K562 (cell line): ENCODE results near the gene FAM193A. TPM values are rescaled to one million over a fixed set of nuclear protein-coding genes. Genes with fewer than 3 reads are reported as not detected.

Experiments used
- ATAC-seq: fragments of 200-7000 bp; cut with Tn5 transposase; 3 replicates; pipeline ENCODE4 v1.9.1; 2020; ENCODE audit warnings: moderate library complexity
- BruUV-seq: library from RNA; stranded (reverse); fragments of 400-500 nt; replicated peaks from 2 replicates; lab custom pipeline; 2021; lab: Mats Ljungman, UMichigan
- CTCF ChIA-PET: fragments of 300-600 bp; formaldehyde crosslinking; extraction: SDS; loops from one replicate; lab custom pipeline; 2021; ENCODE audit warnings: low intra/inter-chr PET ratio; lab: Yijun Ruan, JAX
- POLR2A ChIA-PET: fragments of 300-600, 350-650 bp; sonication (Branson Sonifier 250); formaldehyde crosslinking; extraction: SDS; loops from one replicate; lab custom pipeline; 2021; ENCODE audit warnings: antibody characterized with exemption, inconsistent platforms; lab: Yijun Ruan, JAX
- DNase-seq, 4 experiments: peaks; one replicate each; pipeline versions ENCODE4 v3.0.0 to v3.0.0-alpha.2; 2011 to 2018; ENCODE audit warnings: low spot score in 3 of 4, mixed read lengths in 3 of 4; ENCODE audit errors: extremely low read depth in 1 of 4
- FAIRE-seq: peaks from 2 replicates; lab custom pipeline; 2011; peaks lifted over from hg19 to GRCh38; lab: Jason Lieb, UNC
- H2AFZ ChIP-seq: 2 replicates; pipeline ENCODE4 v1.6.0; 2011; ENCODE audit warnings: low read depth, low read length, control low read depth, inconsistent platforms
- H3K27ac ChIP-seq: fragments of 200-600 bp; 3 replicates; pipeline ENCODE4 v1.8.0; 2011; ENCODE audit warnings: low read depth, mild to moderate bottlenecking, control low read depth, inconsistent platforms, low read length, moderate library complexity, mixed read lengths; ENCODE audit errors: extremely low read depth
- H3K27me3 ChIP-seq, 2 experiments: fragments of 300-600 bp in 1 of 2; 2 replicates in 1 of 2; 3 replicates in 1 of 2; pipeline versions ENCODE4 v1.6.0 to v1.8.0; 2011; ENCODE audit warnings: inconsistent platforms in 2 of 2, low read length in 2 of 2, mild to moderate bottlenecking in 1 of 2, mixed read lengths in 1 of 2, moderate library complexity in 1 of 2; ENCODE audit not compliant: control insufficient read depth in 2 of 2, insufficient read depth in 2 of 2
- H3K36me3 ChIP-seq: fragments of 300-600 bp; 3 replicates; pipeline ENCODE4 v1.8.0; 2011; ENCODE audit warnings: mild to moderate bottlenecking, low read length, inconsistent platforms; ENCODE audit not compliant: control insufficient read depth, insufficient read depth
- H3K4me1 ChIP-seq, 2 experiments: fragments of 200-600 bp in 1 of 2; replicated peaks in 1 of 2; 2 replicates in 1 of 2; 3 replicates in 1 of 2; pipeline versions ENCODE4 v1.5.1 to v1.8.0; 2011; ENCODE audit warnings: inconsistent platforms in 2 of 2, low read length in 2 of 2, mild to moderate bottlenecking in 1 of 2, mixed read lengths in 1 of 2, moderate library complexity in 1 of 2; ENCODE audit not compliant: control insufficient read depth in 2 of 2, insufficient read depth in 2 of 2
- H3K4me2 ChIP-seq: 2 replicates; pipeline ENCODE4 v1.6.1; 2011; ENCODE audit warnings: low read length, control low read depth, inconsistent platforms, mixed read lengths; ENCODE audit not compliant: insufficient read depth
- H3K4me3 ChIP-seq: fragments of 200-600 bp; sonication (generic), shearing (Covaris generic); 2 replicates; pipeline ENCODE4 v1.5.1; 2016; ENCODE audit warnings: control low read depth, inconsistent platforms
- H3K79me2 ChIP-seq: fragments of 200-600 bp; 3 replicates; pipeline ENCODE4 v1.8.0; 2011; ENCODE audit warnings: low read length, inconsistent platforms; ENCODE audit not compliant: control insufficient read depth, insufficient read depth
- H3K9ac ChIP-seq, 2 experiments: 2 replicates each; pipeline versions ENCODE4 v1.6.0 to v1.6.1; 2011; ENCODE audit warnings: low read depth in 2 of 2, low read length in 2 of 2, control low read depth in 1 of 2, inconsistent platforms in 1 of 2, mild to moderate bottlenecking in 1 of 2, mixed read lengths in 1 of 2; ENCODE audit not compliant: insufficient read depth in 1 of 2
- H3K9me1 ChIP-seq: one replicate; pipeline ENCODE4 v1.6.0; 2011; ENCODE audit warnings: inconsistent platforms, mild to moderate bottlenecking, low read length, moderate library complexity; ENCODE audit not compliant: control insufficient read depth, insufficient read depth
- H3K9me3 ChIP-seq: replicated peaks from 2 replicates; pipeline ENCODE4 v1.5.1; 2011; ENCODE audit warnings: low read depth, low read length, inconsistent platforms; ENCODE audit not compliant: control insufficient read depth, insufficient read depth
- H4K20me1 ChIP-seq: replicated peaks from 2 replicates; pipeline ENCODE4 v1.6.1; 2011; ENCODE audit warnings: low read length, inconsistent platforms, mixed read lengths; ENCODE audit not compliant: control insufficient read depth, insufficient read depth
- CTBP1 ChIP-seq: fragments of 450-650 bp; IDR thresholded peaks from 2 replicates; pipeline ENCODE4 v1.6.1; 2016; ENCODE audit warnings: borderline replicate concordance
- E2F3 ChIP-seq: fragments of 250-450 bp; sonication (Bioruptor Pico); IDR thresholded peaks from 2 replicates; pipeline ENCODE4 v1.4.0; 2020; ENCODE audit warnings: mild to moderate bottlenecking
- HDAC6 ChIP-seq: IDR thresholded peaks from 2 replicates; pipeline ENCODE4 v1.6.1; 2012; ENCODE audit warnings: low read depth, mild to moderate bottlenecking, control low read depth, inconsistent platforms, low read length, moderate library complexity
- HDAC8 ChIP-seq: fragments of 450-650 bp; IDR thresholded peaks from 2 replicates; pipeline ENCODE4 v1.6.1; 2016; ENCODE audit warnings: mild to moderate bottlenecking, missing genetic modification characterization, moderate library complexity, missing compliant biosample characterization
- HMG20A ChIP-seq: fragments of 450-650 bp; formaldehyde crosslinking; conservative IDR thresholded peaks from 2 replicates; pipeline ENCODE4 v1.4.0; 2020; ENCODE audit warnings: mild to moderate bottlenecking, mixed read lengths
- JUNB ChIP-seq: fragments of 450-650 bp; formaldehyde crosslinking; conservative IDR thresholded peaks from 2 replicates; pipeline ENCODE4 v1.4.0; 2020; ENCODE audit warnings: mild to moderate bottlenecking
- KDM1A ChIP-seq, 2 experiments: fragments of 450-650 bp; IDR thresholded peaks; 2 replicates each; pipeline ENCODE4 v1.6.1; 2016; ENCODE audit warnings: mild to moderate bottlenecking in 2 of 2
- MIER1 ChIP-seq: fragments of 450-650 bp; IDR thresholded peaks from 2 replicates; pipeline ENCODE4 v1.6.1; 2016; ENCODE audit warnings: antibody characterized with exemption, mild to moderate bottlenecking, low read depth
- NFXL1 ChIP-seq: fragments of 450-650 bp; formaldehyde crosslinking; IDR thresholded peaks from 2 replicates; pipeline ENCODE4 v1.4.0; 2021; ENCODE audit warnings: mild to moderate bottlenecking
- PHF20 ChIP-seq: fragments of 450-650 bp; IDR thresholded peaks from 2 replicates; pipeline ENCODE4 v1.6.1; 2018; ENCODE audit not compliant: partially characterized antibody
- RB1 ChIP-seq: fragments of 450-650 bp; IDR thresholded peaks from 2 replicates; pipeline ENCODE4 v1.6.1; 2017; ENCODE audit warnings: low read depth, mild to moderate bottlenecking
- RBM34 ChIP-seq: fragments of 200-400 bp; formaldehyde crosslinking; IDR thresholded peaks from 2 replicates; pipeline ENCODE4 v1.6.1; 2018; ENCODE audit warnings: low read length, borderline replicate concordance; ENCODE audit not compliant: insufficient read depth
- TAF9B ChIP-seq: fragments of 450-650 bp; IDR thresholded peaks from 2 replicates; pipeline ENCODE4 v1.6.1; 2018; ENCODE audit warnings: mild to moderate bottlenecking; ENCODE audit not compliant: partially characterized antibody
- ZNF785 ChIP-seq: fragments of 250-450 bp; sonication (Bioruptor Pico); IDR thresholded peaks from 2 replicates; pipeline ENCODE4 v1.4.0; 2020; ENCODE audit warnings: mild to moderate bottlenecking
- WGBS: fragments of 100-300 bp; shearing (Covaris generic); methylation state at CpG from one replicate; pipeline ENCODE4 v1.1.6; 2016; ENCODE audit warnings: low coverage, mixed read lengths; ENCODE audit not compliant: insufficient coverage; ENCODE audit errors: missing lambda C conversion rate; 5-methylcytosine and 5-hydroxymethylcytosine counted together
- in situ Hi-C: fragments of 300-500 bp; cut with MboI; formaldehyde crosslinking; loops from 4 replicates; pipeline ENCODE4 v1.15.0; 2018; ENCODE audit warnings: inconsistent platforms, mixed read lengths
- intact Hi-C: fragments of 100-400 bp; cut with micrococcal nuclease; formaldehyde crosslinking; loops from 2 replicates; pipeline ENCODE4 v1.14.2; 2022
- polyA plus RNA-seq, 8 experiments: library from polyadenylated mRNA; depleted of rRNA in 4 of 8; stranded (reverse) in 5 of 8; unstranded in 3 of 8; fragments of >200 nt; fragmentation: Nextera tagmentation in 2 of 8; fragmentation: Illumina TruSeq in 1 of 8; extraction: Ambion mirVana in 2 of 8; extraction: Trizol in 1 of 8; gene quantifications; 2 replicates each; pipeline versions ENCODE4 v1.2.1 to v1.2.3, GENCODE V29; 2011 to 2014; ENCODE audit warnings: inconsistent platforms in 1 of 8, missing spikeins in 1 of 8
- total RNA-seq, 7 experiments: library from RNA; depleted of rRNA in 6 of 7; stranded (reverse); fragments of >200 nt in 6 of 7; fragmentation: Illumina TruSeq in 2 of 7; extraction: Trizol in 2 of 7; gene quantifications; 2 replicates each; pipeline versions ENCODE4 v1.2.1 to v1.2.3, GENCODE V29; 2011 to 2021; ENCODE audit warnings: low replicate concordance in 1 of 7
- TF ChIP-seq, protein P1 (sequence below): fragments of 450-650 bp; formaldehyde crosslinking; IDR thresholded peaks from 2 replicates; pipeline ENCODE4 v1.4.0; 2020; ENCODE audit warnings: mild to moderate bottlenecking, moderate library complexity
- TF ChIP-seq, protein P2 (sequence below): fragments of 450-650 bp; IDR thresholded peaks from 2 replicates; pipeline ENCODE4 v1.6.1; 2017; ENCODE audit warnings: antibody characterized with exemption
- TF ChIP-seq, protein P3 (sequence below), 3 experiments: fragments of 200-800 bp in 1 of 3; fragments of 250-450 bp in 1 of 3; fragments of 450-650 bp in 1 of 3; sonication (Bioruptor Pico) in 1 of 3; sonication (Bioruptor generic) in 1 of 3; formaldehyde crosslinking in 1 of 3; IDR thresholded peaks; 2 replicates each; pipeline versions ENCODE4 v1.6.1 to v1.8.0; 2016 to 2022; ENCODE audit warnings: mild to moderate bottlenecking in 2 of 3, missing genetic modification characterization in 2 of 3, missing compliant biosample characterization in 1 of 3, moderate library complexity in 1 of 3

FAM193A gene
- total and polyA plus RNA-seq, 9 of the 15 experiments (the other 6 are each of a cell fraction or from before 2014, with no cell fraction given) = 0.46 to 24.6 (median 9.6) TPM

DNA sequence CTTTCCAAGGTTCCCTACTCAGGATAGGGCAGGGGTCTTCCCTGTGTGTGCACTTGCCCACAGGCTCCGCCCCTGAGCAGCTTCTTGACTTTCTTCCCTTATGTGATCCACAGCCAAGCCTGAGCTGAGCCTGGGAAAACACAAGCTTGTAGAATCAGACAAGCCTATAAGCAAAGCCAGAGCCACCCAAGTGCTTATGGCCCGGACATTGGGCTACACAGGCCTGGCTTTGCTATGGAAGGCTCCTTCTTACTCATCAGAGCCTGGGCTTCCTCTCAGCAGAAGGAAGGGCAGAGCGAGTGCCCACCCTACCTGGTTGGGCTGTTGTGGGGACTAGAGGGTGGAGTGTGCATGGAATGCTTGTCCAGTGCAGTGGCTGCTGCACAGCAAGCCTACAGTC is 221.0 kb downstream of the FAM193A start:
- FAIRE-seq = no peak
- POLR2A ChIA-PET = no interaction called here
- no peak for TF ChIP-seq HDAC6
- no peak for TF ChIP-seq PHF20
- no peak for TF ChIP-seq HDAC8 (tag)
- TF ChIP-seq HMG20A = no peak
- TF ChIP-seq NFXL1 (CRISPR knock-in tag) = no peak
- no peak for TF ChIP-seq RBM34
- no peak for TF ChIP-seq CTBP1
- TF ChIP-seq, protein P1, sequence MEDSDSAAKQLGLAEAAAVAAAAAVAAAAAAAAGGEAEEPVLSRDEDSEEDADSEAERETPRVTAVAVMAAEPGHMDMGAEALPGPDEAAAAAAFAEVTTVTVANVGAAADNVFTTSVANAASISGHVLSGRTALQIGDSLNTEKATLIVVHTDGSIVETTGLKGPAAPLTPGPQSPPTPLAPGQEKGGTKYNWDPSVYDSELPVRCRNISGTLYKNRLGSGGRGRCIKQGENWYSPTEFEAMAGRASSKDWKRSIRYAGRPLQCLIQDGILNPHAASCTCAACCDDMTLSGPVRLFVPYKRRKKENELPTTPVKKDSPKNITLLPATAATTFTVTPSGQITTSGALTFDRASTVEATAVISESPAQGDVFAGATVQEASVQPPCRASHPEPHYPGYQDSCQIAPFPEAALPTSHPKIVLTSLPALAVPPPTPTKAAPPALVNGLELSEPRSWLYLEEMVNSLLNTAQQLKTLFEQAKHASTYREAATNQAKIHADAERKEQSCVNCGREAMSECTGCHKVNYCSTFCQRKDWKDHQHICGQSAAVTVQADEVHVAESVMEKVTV = no peak
- no peak for TF ChIP-seq ZNF785 (CRISPR knock-in tag)
- no peak for TF ChIP-seq MIER1
- TF ChIP-seq KDM1A (IDR thresholded peaks at IDR 0.05) = no peak
- TF ChIP-seq, protein P2, sequence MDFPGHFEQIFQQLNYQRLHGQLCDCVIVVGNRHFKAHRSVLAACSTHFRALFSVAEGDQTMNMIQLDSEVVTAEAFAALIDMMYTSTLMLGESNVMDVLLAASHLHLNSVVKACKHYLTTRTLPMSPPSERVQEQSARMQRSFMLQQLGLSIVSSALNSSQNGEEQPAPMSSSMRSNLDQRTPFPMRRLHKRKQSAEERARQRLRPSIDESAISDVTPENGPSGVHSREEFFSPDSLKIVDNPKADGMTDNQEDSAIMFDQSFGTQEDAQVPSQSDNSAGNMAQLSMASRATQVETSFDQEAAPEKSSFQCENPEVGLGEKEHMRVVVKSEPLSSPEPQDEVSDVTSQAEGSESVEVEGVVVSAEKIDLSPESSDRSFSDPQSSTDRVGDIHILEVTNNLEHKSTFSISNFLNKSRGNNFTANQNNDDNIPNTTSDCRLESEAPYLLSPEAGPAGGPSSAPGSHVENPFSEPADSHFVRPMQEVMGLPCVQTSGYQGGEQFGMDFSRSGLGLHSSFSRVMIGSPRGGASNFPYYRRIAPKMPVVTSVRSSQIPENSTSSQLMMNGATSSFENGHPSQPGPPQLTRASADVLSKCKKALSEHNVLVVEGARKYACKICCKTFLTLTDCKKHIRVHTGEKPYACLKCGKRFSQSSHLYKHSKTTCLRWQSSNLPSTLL = no peak
- TF ChIP-seq RB1 = no peak
- TF ChIP-seq JUNB = no peak
- TF ChIP-seq E2F3 (CRISPR knock-in tag) = no peak
- TF ChIP-seq TAF9B = no peak
- TF ChIP-seq, protein P3, sequence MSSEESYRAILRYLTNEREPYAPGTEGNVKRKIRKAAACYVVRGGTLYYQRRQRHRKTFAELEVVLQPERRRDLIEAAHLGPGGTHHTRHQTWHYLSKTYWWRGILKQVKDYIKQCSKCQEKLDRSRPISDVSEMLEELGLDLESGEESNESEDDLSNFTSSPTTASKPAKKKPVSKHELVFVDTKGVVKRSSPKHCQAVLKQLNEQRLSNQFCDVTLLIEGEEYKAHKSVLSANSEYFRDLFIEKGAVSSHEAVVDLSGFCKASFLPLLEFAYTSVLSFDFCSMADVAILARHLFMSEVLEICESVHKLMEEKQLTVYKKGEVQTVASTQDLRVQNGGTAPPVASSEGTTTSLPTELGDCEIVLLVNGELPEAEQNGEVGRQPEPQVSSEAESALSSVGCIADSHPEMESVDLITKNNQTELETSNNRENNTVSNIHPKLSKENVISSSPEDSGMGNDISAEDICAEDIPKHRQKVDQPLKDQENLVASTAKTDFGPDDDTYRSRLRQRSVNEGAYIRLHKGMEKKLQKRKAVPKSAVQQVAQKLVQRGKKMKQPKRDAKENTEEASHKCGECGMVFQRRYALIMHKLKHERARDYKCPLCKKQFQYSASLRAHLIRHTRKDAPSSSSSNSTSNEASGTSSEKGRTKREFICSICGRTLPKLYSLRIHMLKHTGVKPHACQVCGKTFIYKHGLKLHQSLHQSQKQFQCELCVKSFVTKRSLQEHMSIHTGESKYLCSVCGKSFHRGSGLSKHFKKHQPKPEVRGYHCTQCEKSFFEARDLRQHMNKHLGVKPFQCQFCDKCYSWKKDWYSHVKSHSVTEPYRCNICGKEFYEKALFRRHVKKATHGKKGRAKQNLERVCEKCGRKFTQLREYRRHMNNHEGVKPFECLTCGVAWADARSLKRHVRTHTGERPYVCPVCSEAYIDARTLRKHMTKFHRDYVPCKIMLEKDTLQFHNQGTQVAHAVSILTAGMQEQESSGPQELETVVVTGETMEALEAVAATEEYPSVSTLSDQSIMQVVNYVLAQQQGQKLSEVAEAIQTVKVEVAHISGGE (CRISPR knock-in tag; IDR thresholded peaks at IDR 0.05) = no peak

More for the DNA sequence above, 221.0 kb downstream of the FAM193A start:
- 90% methylated on average over 3 of the region's 3 CpGs for WGBS
- intact Hi-C loops = no loop called here
- H3K79me2 ChIP-seq = peaks cover 26% of the 10 kb centered on the region
- H3K36me3 ChIP-seq = peaks cover 5% of the 10 kb centered on the region; the same call in 1 of the 3 replicates
- no peak overlapping the region for H3K27ac ChIP-seq
- CTCF ChIA-PET = no interaction called here
- DNase-seq = no peak
- no peak for ATAC-seq
- H3K9me3 ChIP-seq = no peaks in the 10 kb centered on the region
- H3K4me1 ChIP-seq = peaks cover 20 to 36% of the 10 kb centered on the region in 2 experiments
- H3K4me3 ChIP-seq = no peak overlapping the region
- H3K27me3 ChIP-seq = no peaks in the 10 kb centered on the region
- H3K9me1 ChIP-seq = no peaks in the 10 kb centered on the region
- H2AFZ ChIP-seq = no peak overlapping the region
- in situ Hi-C loops = no loop called here
- no TSS peak for BruUV-seq
- H3K4me2 ChIP-seq = no peak overlapping the region
- H4K20me1 ChIP-seq = no peaks in the 10 kb centered on the region
- H3K9ac ChIP-seq = no peak overlapping the region
